NCI-H1694 treated with DMSO at 0.1 percent for 48 hours (cell line): Measurements from ENCODE around the gene SPOCK1.

Source experiments
- DNase-seq: peaks from one replicate; lab custom pipeline; 2025; lab: John Stamatoyannopoulos, UW

SPOCK1 gene

DNA sequence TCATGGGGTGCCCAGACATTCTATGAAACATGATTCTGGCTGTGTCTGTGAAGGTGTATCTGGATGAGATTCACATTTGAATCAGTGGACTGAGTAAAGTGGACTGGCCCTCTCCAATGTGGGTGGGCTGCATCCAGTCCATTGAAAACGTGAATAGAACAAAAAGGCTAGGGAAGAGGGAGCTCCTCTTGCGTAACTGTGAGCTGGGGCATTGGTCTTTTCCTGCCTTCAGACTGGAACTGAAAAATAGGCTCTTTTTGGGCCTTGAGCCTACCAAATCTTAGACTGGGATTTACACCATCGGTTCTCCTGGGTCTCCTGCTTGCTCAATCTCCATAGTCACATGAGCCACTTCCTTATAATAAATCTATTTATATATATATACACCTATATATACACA is 170.1 kb downstream of the SPOCK1 start:
- DNase-seq = no peak

DNA sequence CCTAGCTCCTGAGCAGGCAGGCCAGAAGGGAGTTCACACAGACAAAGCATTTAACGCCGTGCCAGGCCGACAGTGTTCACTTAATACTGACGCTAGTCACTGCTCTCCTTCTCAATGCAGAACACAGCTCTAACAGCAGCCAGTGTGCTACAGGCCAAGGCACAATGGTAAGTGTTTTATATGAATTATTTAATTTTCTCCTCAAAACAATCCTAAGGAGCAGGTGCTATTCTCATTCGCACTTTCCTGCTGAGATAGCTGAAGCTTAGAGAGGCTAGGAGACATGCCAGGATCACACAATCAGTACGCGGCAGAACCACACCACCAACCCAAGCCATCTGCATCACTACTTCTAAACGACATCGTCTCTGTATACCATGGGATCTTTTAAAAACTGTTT is 170.7 kb downstream of the SPOCK1 start:
- no peak for DNase-seq

DNA sequence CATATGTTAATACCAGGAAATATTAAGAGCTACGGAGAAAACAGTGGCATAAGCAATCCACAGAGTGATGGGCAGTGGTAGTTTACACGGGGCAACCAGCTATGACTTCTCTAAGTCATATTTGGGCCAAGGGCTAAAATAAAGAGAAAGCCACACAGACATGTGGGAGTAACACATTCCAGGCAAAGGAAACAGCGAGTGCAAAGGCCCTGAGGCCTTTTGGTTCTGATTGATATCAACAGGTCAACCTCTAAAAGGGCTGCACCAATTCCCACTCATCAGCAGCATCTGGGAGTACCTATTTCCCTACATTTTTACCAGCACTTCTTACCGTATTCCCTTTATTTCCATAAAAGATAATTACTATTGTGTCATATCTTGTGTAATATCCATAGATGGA is 173.4 kb downstream of the SPOCK1 start:
- DNase-seq = no peak

DNA sequence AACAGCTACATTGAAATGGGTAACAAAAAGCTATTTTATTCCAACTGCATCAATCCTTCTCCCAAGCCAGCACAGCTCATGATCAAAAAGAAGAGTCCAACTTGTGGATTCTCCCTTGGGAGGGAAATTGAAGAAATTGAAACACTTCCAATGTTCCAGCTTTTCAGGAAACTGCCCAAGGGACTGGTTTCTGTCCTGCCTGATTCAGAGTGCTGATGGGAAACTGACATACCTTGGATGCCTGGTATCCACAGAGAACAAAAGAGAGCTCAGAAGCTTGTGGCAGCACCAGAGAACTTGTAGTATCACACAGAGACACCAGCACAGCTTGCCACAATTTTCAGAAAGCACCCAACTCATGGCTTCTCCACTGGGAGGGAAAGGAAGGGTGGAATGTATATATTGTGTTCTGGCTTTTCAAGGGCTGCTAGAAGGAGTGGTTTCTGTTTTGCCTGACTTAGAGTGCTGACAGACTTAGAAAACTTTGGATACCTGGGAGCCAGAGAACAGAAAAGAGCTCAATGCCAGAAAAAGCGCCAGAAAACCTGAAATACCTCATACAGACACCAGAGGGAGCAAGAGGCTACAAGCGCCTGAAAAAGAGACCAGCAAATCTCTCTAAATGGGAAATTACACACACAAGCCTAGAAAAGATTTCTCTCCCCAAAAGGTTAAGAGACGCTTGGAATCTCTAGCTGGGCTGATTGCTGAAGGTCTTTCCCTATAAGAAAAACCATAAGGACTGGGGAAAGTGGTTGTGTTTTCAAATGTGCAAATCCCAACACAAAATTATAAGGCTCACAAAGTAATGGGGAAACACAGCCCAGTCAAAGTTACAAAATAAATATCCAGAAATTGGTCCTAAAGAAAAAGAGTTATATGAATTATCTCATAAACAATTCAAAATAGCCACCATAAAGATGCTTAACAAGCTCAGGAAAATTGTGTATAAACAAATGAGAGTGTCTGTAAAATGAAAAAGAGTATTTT is 178.8 kb downstream of the SPOCK1 start:
- peak; percentile 46 for DNase-seq

DNA sequence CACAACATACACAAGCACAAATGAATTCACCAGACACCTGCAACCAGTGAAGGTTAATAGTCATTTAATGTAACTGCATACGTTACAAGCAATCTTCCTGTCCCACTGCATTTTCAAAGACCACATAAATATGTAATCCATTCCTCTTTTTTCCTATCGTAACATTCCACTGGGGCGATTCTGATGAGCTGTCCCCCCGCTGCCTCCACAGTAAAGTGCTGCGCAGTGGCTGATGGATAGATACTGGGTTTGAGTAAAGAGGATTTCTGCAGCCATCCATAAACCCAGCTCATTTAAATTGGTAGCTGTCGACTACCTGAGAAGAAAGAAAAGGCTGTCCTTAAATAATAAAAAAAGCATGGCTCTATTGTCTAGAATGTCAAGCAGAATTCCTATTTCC is 181.1 kb downstream of the SPOCK1 start:
- DNase-seq = no peak

DNA sequence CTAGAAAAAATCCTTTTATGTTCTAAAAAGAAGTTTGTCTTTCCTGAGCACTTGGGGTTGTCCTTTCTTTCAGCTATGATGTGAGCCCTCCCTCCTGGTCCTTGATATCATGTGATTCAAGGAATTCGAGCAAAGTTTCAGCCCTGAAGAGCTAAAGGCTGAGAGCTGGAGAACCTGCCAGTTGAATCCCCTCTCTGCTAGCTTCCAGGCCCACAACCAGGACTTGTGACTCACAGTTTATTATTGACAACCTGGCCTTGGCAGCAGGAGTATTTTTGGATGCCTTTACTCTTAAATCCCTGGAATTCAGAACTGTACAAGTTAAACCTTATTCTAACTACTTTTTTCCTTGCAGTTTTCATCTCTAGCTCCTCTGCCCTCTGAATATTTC is 182.8 kb downstream of the SPOCK1 start:
- no peak for DNase-seq

DNA sequence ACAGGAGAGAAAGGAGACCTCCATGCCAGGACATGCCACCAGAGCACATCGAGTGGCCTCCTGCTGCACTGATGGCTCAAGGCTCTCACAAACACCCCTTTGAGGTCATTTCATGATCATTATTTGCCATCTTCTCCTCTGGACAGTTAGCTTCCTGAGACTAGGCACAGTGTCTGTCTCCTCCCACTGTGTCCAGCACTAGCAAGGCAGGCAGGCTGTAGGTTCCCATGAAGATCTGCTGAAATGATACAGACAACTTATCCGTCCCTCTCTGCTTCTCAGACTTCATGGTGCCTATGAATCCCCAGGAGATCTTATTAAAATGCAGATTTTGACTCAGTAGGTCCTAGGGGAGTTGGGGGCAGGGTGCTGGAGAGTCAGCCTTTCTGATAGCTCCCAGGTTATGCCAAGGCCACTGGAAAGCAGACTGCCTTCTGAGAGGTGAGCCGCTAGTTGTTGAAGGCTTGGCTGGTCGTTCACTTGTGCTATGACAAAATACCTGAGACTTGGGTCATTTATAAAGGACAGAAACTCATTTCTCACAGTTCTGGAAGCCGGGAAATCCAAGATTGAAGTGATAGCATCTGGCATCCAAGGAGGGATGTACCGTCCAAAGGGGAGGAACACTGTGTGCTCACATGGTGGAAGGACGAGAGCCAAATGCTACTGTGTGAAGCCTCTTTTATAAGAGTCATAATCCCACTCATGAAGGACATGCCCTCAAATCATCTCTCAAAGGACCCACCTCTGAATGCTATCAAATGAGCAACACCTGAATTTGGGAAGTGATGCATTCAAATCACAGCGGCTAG is 183.4 kb downstream of the SPOCK1 start:
- DNase-seq = no peak

DNA sequence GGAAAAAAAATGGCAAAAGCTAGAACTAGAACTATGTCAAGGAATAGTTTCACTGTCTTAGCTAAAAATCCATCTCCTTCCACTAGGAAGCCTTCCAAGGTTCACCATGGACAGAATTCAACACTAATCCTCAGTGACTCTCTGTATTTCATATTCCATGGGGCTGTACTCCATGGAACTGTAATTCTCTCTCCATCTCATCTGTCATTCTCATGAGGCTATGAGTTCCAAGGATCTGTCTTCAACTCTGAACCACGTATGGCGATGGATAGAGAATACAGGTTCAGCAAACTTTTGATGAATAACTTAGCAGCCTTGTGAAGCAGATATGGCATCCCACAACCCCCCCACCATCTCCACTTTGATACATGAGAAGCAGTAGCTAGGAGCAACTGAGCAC is 184.0 kb downstream of the SPOCK1 start:
- DNase-seq = no peak

DNA sequence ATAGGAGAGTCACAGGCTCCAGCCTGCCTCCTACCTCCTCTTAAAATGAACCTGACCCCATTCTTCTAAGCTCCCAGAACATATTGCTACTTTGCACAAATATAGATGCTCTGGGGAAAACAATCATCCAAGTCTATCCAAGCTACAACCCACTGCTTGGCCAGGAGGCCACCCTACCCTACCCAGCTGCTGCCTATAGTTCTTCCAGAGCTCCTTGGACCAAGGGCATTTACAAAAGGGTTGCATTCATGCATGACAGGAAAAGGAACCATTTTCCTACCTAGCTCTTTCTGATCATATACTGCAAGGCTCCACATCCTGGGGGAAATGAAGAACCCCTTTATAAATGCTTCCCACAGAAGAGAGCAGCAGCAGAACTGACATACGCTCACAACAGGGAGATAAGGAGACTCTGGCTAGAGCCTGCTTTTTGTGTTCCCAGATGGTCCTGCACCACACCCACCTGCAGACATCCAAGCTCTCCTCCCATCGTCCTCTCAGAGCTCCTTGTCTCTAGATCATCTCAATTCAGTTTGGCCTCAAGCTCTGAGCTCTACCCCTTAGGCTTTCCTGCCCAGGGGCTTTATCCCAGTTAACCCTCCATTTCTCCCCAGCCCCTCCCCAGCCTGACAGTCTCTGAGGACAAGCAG is 185.5 kb downstream of the SPOCK1 start:
- DNase-seq = no peak

DNA sequence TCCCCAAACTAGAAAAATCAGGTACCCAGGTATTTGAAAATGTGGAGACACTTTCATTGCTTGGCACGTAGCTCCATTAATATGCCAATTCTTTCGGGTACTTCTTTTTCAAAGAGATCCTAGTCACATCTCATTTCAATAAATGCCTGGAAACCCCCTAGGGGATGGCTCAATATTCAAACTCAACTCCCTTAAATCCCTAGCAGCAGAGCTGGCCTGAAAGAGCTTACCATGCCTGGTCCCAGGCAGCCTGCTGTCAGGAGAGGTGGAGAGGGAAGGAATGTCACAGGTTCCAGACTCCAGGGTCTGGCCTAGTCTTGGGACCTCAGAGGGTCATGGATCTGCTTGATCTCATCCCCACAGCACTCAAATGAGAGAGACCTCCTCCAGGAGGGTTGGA is 187.1 kb downstream of the SPOCK1 start:
- DNase-seq = no peak

DNA sequence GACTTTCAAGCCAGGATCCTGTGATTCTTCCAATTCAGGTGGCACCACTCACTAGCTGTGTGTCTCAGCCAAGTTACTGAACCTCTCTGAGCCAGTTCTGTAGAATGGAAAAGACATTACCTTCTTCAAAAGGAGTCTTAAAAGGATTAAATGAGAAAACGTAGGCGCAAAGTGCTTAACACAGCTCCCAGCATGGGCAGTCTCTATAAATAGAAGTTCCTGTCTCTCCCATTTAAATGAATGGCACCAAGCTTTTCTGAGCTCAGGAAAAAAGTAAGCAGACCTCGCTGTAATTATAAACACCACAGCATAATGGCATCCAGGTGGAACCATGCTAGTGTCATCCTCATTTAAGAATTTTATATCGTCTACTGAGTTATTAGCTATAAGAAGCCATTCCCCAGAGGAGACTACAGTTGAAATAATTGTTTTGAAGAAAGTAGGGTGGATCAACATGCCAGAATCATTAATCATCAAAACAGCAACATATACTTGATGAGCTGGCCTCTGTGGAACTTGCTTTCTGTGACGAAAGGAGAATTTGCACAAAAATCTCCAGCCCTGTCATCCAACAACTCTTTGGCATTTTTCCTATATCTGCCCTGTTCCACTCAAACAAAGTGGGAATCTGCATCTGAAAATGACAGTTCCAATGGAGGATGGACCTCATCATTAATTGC is 188.9 kb downstream of the SPOCK1 start:
- no peak for DNase-seq

DNA sequence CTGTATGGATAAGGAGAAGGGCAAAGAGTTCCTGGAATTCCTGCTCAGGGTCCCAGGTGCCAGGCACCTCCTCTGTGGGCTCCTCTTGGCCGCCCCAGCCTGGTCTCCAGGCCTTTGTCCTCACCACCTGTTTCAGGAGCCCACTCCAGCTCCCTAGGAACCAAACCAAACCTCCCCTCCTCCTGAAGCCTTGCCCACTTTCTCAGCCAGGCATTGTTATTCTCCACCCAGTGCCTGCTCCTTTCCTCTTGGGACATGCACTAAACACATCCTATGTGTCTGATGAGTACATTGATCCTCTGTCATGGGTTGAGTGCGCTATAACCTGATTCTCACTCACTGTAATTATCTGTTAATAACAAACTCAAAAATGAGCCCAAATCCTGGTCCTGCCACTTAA is 189.8 kb downstream of the SPOCK1 start:
- no peak for DNase-seq

DNA sequence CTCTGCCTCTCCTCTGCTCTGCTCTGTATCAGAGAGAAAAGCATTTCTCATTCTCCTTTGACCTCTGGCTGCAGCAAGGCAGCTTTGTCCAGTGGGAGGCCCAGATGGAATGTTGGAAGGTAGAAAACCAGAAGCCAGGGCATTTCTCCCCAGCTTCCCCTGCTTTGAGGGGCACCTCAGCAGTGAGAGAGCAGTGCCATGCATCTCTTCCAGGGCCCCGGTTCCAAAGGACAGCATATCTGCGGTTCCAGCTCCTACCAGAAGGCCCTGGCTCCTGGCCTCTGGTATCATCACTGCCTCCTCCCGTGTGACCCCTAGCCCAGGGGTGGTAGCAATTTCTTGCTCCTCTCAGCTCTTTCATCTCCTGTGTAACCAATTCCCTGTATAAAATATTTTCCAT is 190.8 kb downstream of the SPOCK1 start:
- DNase-seq = no peak

DNA sequence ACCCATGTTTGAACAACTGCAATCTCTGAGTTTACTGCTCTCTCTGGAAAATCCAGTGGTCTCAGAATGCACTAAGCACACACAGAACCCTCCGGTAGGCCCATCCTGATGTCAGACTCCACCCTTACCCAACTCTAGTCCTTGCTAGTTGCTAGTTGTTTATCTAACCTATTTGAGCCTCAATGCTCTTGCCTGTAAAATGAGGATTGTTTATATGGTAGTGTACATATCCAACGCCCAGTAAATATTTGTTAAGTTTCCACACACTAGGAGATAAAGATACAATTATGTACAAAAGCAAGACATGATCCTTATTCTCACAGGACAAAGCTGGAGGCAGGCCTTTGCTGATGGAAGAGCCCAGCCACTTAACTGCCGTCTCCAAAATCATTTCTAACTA is 192.2 kb downstream of the SPOCK1 start:
- no peak for DNase-seq

DNA sequence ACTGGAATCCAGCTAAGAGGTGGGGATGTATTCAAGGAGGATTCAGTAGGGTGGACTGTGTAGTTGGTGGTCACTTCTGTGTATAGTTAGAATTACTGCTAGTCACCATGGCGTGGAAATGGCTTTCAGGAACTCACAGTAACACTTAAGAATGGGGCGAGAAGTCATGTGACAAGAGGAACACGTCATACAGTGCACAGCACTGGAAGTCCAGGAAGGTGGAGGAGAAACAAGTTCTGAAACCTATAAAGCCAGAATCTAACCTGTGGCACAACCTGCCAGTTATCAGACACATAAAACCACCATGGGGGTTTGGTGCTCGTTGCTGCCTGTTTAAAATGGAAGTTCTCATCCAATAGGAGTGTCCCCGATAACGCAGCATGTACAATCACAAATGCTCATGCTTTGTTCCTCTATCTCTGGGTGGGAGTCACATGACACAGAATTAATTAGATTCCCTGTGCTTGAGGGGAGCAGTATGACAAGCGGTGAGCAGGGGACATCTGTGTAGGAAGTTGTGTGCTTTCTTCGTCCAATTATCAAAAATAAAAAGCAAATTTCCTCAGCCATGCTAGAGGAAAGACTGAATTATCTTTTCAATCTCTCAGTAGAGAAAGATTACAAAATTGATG is 193.0 kb downstream of the SPOCK1 start:
- DNase-seq = peak; percentile 31

DNA sequence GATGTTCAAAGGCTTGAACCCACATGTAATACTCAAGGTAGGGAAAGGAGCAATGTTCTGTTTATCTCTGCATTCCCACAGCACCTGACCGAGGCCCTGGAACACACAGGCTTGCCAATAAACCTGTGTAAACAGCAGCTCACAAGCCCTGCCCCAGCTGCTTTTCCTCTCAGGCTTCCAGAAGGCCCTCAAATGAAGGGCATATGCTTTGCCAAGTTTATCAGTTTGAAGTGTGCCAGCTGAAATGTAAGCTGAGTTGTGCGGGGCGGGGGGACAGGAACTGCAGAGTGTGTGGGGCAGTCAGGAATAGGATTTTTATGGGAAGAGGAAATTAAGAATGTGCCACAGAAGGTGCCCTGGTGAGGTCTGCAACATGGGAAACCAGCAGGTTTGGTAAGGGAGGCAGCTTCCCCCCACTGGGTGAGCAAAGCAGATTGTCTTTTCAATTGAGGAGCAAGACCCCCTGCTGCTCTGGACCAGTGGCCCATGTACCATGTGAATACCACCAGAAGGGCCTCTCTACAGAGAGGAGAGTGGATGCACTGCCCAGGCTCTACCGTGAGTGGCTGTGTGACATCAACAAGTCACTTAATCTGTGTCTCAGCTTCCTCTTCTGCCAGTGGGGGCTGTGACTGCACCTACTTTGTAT is 194.8 kb downstream of the SPOCK1 start:
- DNase-seq = peak; percentile 78

DNA sequence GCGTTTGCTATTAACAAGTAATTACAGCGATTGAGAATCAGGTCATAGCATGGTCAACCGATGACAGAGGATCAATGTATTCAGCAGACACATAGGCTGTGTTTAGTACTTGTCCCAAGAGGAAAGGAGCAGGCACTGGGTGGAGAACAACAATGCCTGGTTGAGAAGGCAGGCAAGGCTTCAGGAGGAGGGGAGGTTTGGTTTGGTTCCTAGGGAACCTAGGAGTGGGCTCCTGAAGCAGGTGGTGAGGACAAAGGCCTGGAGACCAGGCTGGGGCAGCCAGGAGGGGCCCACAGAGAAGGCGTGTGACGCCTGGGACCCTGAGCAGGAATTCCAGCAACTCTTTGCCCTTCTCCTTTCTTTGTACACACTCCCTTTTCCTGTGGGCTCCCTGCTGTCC is 195.6 kb downstream of the SPOCK1 start:
- DNase-seq = no peak

DNA sequence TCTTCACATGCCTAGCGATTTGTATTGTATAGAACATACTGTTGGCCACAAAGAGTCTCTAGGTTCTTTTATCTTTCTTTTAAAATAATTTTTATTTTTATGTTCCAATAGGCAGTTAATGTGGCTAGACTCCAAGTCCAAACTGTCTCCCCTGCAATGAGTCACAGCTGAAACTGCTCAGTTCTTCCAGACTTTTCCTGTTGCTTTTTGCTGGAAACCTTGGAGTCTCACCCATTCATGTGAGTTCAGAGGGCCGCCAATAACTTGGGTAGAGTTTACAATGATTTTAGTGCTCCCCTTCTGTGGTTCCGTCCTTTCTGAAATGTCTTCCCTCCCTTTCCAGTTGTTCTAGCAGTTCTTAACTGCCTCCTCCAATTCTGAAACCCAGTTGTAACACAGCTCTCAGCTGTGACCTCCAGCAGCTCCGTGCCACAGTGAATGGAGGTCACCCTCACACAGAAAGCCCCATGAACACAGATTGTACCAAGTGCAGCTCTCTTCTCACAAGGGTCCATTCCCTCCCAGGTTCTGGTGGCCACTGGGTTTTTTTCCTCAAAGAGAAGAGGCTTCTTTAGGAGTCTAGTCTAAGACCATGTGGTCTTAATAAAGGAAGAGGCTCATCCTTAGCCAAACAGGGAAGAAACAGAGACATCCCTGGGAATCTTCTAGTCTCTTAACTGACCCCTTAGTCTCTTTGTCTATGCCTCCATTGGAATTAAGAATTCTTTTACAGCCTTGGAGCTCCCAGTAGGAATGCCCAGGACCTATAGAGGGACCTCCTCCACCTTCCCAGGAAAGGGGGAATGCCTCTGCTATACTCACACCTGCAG is 198.5 kb downstream of the SPOCK1 start:
- no peak for DNase-seq

DNA sequence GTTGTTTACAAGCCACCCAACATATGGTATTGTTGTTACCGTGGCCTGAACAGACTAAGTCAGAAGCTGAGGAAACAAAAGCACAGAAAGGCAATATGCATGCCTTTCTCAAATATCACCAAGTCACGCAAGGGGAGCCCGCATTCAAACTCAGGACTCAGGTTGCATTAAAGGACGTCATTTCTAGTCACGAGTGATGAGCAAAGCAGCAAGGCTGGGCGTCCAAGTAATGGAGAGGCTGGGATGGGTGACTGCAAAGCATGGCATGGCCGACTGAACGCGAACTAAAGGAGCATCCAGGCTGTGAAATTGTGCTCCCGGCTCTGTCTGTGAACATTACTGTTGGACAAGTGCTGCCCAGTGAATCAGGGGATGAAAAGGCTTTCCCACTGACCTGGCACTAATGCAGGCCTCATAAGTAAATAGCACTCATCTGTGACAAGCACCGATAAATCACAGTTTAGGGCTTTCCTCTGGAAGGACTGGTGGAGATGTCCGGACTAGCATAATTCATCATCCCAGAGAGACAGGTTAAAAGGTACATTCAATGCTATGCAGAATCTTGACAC is 202.8 kb downstream of the SPOCK1 start:
- DNase-seq = no peak

DNA sequence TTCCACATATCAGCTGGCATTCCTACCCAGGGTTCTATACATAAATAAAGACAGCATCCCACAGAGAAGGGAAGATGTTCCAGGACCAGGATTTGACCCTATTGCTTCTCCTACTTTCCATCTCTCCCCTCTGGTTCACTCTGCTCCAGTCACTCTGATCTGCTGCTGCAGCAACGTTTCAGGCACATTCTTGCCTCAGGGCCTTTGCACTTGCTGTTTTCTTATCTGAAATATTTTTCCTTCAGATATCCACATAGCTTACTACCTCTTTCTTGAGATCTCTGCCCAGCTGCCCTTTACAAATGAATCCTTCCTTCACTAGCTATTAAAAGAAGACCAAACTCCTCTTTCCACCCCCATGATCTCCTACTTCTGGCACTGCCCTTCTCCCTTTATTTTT is 204.5 kb downstream of the SPOCK1 start:
- DNase-seq = no peak
